Measurements from ENCODE around the gene DOCK2.

DOCK2 gene

GRCh38 chr5:169939731-169940130 lies 302.7 kb downstream of the DOCK2 start:
- ATAC-seq (ENCODE audit: insufficient read depth, low read depth): no peak
- no peaks in the 10 kb centered on the region for H3K27me3 ChIP-seq (ENCODE audit: insufficient read depth, low read length, poor library complexity)

GRCh38 chr5:169941542-169941941 lies 304.5 kb downstream of the DOCK2 start:
- DNase-seq: no peak
- H4K20me1 ChIP-seq (ENCODE audit: insufficient read depth, low read length): peaks cover 20% of the 10 kb centered on the region; the same call in 1 of the 2 replicates

More at GRCh38 chr5:169939731-169940130, 302.7 kb downstream of the DOCK2 start:
- Histone ChIP-seq H3K9me3 (ENCODE audit: insufficient read depth, low read length, severe bottlenecking) (no peaks in the 10 kb centered on the region), H3K9ac (ENCODE audit: low read depth, low read length) (no peak overlapping the region), H3K36me3 (ENCODE audit: insufficient read depth, low read length) (peaks cover 19% of the 10 kb centered on the region; the same call in 1 of the 2 replicates), H3K4me3 (ENCODE audit: low read depth in 1 of 2, low read length in 2 of 2) (no peak overlapping the region), H3K4me1 (ENCODE audit: insufficient read depth, low read length) (peaks cover 15% of the 10 kb centered on the region), H2AFZ (ENCODE audit: low read depth, low read length) (no peak overlapping the region), H3K4me2 (ENCODE audit: insufficient read depth, low read length) (no peak overlapping the region), H3K79me2 (ENCODE audit: insufficient read depth, low read length) (no peaks in the 10 kb centered on the region), H3K27ac (ENCODE audit: low read length) (no peak overlapping the region), H4K20me1 (ENCODE audit: insufficient read depth, low read length) (peaks cover 8% of the 10 kb centered on the region; the same call in 1 of the 2 replicates)
- DNase-seq: no peak
- TF ChIP-seq CTCF (IDR thresholded peaks at IDR 0.05; ENCODE audit: borderline replicate concordance, extremely low read depth, low read length, poor library complexity, severe bottlenecking) (no peak), EZH2 (IDR thresholded peaks at IDR 0.05; ENCODE audit: borderline replicate concordance, low read depth, low read length, severe bottlenecking) (no peak)

GRCh38 chr5:169942181-169942580 lies 305.1 kb downstream of the DOCK2 start:
- peaks cover 20% of the 10 kb centered on the region for H3K36me3 ChIP-seq (ENCODE audit: insufficient read depth, low read length)
- DNase-seq (no peak), ATAC-seq (ENCODE audit: insufficient read depth, low read depth) (no peak)
- H3K4me2 ChIP-seq (ENCODE audit: insufficient read depth, low read length): no peak overlapping the region
- no peak for TF ChIP-seq EZH2 (IDR thresholded peaks at IDR 0.05; ENCODE audit: borderline replicate concordance, low read depth, low read length, severe bottlenecking)
- no peak for TF ChIP-seq CTCF (IDR thresholded peaks at IDR 0.05; ENCODE audit: borderline replicate concordance, extremely low read depth, low read length, poor library complexity, severe bottlenecking)
- no peaks in the 10 kb centered on the region for H3K27me3 ChIP-seq (ENCODE audit: insufficient read depth, low read length, poor library complexity)
- no peak overlapping the region for H3K4me3 ChIP-seq (ENCODE audit: low read depth in 1 of 2, low read length in 2 of 2)
- no peak overlapping the region for H2AFZ ChIP-seq (ENCODE audit: low read depth, low read length)
- H3K4me1 ChIP-seq (ENCODE audit: insufficient read depth, low read length): no peaks in the 10 kb centered on the region
- peaks cover 20% of the 10 kb centered on the region; the same call in 1 of the 2 replicates for H4K20me1 ChIP-seq (ENCODE audit: insufficient read depth, low read length)
- no peak overlapping the region for H3K9ac ChIP-seq (ENCODE audit: low read depth, low read length)
- H3K79me2 ChIP-seq (ENCODE audit: insufficient read depth, low read length): no peaks in the 10 kb centered on the region
- H3K9me3 ChIP-seq (ENCODE audit: insufficient read depth, low read length, severe bottlenecking): no peaks in the 10 kb centered on the region
- no peak overlapping the region for H3K27ac ChIP-seq (ENCODE audit: low read length)

More at GRCh38 chr5:169941542-169941941, 304.5 kb downstream of the DOCK2 start:
- H2AFZ ChIP-seq (ENCODE audit: low read depth, low read length): no peak overlapping the region
- H3K9ac ChIP-seq (ENCODE audit: low read depth, low read length): no peak overlapping the region
- no peaks in the 10 kb centered on the region for H3K79me2 ChIP-seq (ENCODE audit: insufficient read depth, low read length)
- H3K9me3 ChIP-seq (ENCODE audit: insufficient read depth, low read length, severe bottlenecking): no peaks in the 10 kb centered on the region
- no peak for ATAC-seq (ENCODE audit: insufficient read depth, low read depth)
- H3K4me2 ChIP-seq (ENCODE audit: insufficient read depth, low read length): no peak overlapping the region
- TF ChIP-seq EZH2 (IDR thresholded peaks at IDR 0.05; ENCODE audit: borderline replicate concordance, low read depth, low read length, severe bottlenecking) (no peak), CTCF (IDR thresholded peaks at IDR 0.05; ENCODE audit: borderline replicate concordance, extremely low read depth, low read length, poor library complexity, severe bottlenecking) (no peak)
- no peak overlapping the region for H3K27ac ChIP-seq (ENCODE audit: low read length)
- no peak overlapping the region for H3K4me3 ChIP-seq (ENCODE audit: low read depth in 1 of 2, low read length in 2 of 2)
- no peaks in the 10 kb centered on the region for H3K4me1 ChIP-seq (ENCODE audit: insufficient read depth, low read length)
- H3K36me3 ChIP-seq (ENCODE audit: insufficient read depth, low read length): peaks cover 17% of the 10 kb centered on the region
- H3K27me3 ChIP-seq (ENCODE audit: insufficient read depth, low read length, poor library complexity): no peaks in the 10 kb centered on the region
